Body of pancreas (tissue), 4 donors: ENCODE data around the gene NAMPT. TPM values are rescaled to one million over a fixed set of nuclear protein-coding genes. Genes with fewer than 3 reads are reported as not detected.
A peak's percentile ranks its signal among the peaks of the same experiment; 100 is the strongest.

Source experiments
- ATAC-seq: fragments of 150-250 bp; one replicate; pipeline ENCODE4 v1.9.1; 2016
- DNase-seq, 4 donors: peaks; one replicate each; pipeline ENCODE4 v3.0.0-alpha.2; 2019
- H3K27ac ChIP-seq, 4 donors: fragments of 200-600 bp; sonication (generic); 1 replicate in 3 of 4; 2 replicates in 1 of 4; pipeline versions ENCODE4 v1.5.1 to v1.6.1; 2016 to 2019; ENCODE audit warnings: mild to moderate bottlenecking in 1 of 4, mixed read lengths in 1 of 4, moderate library complexity in 1 of 4
- H3K27me3 ChIP-seq, 2 donors: fragments of 200-600 bp; sonication (generic); one replicate each; pipeline ENCODE4 v1.6.0; 2016; ENCODE audit warnings: mild to moderate bottlenecking in 1 of 2
- H3K36me3 ChIP-seq, 2 donors: fragments of 200-600 bp; sonication (generic); replicated peaks in 1 of 2; 2 replicates each; pipeline ENCODE4 v1.5.1; 2016; ENCODE audit warnings: low read depth in 2 of 2; ENCODE audit not compliant: insufficient read depth in 1 of 2
- H3K4me1 ChIP-seq: fragments of 200-600 bp; sonication (generic); one replicate; pipeline ENCODE4 v1.6.0; 2016
- H3K4me3 ChIP-seq, 2 donors: fragments of 200-600 bp; sonication (generic); 1 replicate in 1 of 2; 2 replicates in 1 of 2; pipeline ENCODE4 v1.5.1; 2016 to 2019
- H3K9me3 ChIP-seq, 3 donors: fragments of 200-600 bp; sonication (generic); 1 replicate in 2 of 3; 2 replicates in 1 of 3; pipeline ENCODE4 v1.5.1; 2016
- POLR2A ChIP-seq, 3 donors: fragments of 450-650 bp; IDR thresholded peaks; one replicate each; pipeline ENCODE4 v1.6.1; 2016; ENCODE audit warnings: antibody characterized with exemption in 3 of 3, mild to moderate bottlenecking in 2 of 3
- WGBS, 2 donors: methylation state at CpG; one replicate each; pipeline ENCODE4 v1.1.5; 2017; 5-methylcytosine and 5-hydroxymethylcytosine counted together
- intact Hi-C: fragments of 100-400 bp; cut with DNase I; formaldehyde crosslinking; loops from one replicate; pipeline ENCODE4 v1.15.1; 2023
- total RNA-seq, 2 donors: library from RNA; depleted of rRNA; stranded (reverse); fragments of >200 nt; gene quantifications; one replicate each; pipeline ENCODE4 v1.1.0, GENCODE V29; 2016
- TF ChIP-seq, protein P1 (sequence below), 7 experiments: fragments of 450-650 bp in 4 of 7; fragments of 200-600 bp in 3 of 7; sonication (generic) in 3 of 7; IDR thresholded peaks; one replicate each; pipeline ENCODE4 v1.5.1; 2016 to 2019; ENCODE audit warnings: antibody characterized with exemption in 7 of 7

NAMPT gene
- total RNA-seq, 2 donors from 2014 or later = 56.0 to 78.9 TPM

DNA sequence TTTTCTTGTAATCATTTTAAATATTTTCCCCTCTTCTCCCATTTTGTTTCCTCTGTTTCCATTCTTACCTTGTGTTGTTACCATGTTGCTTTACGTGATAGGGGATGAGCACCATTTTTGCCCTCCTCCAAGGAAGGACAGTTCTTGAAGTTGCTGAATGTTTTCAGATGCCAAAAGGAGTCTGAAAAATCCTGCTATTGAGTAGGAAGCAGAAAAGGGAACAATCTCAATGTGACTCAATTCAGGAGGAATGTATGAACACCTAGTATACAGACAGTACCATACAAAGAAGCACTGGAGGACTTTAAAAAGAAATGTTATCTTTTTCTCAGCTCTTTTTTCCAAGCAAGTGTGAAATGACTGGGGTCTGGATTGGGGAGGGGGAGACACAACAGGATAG, 5.1 kb upstream of the NAMPT start:
- intact Hi-C loops = no loop called here
- Histone ChIP-seq H3K4me3 (no peak overlapping the region), H3K4me1 (peaks cover 22% of the 10 kb centered on the region), H3K36me3 (no peaks in the 10 kb centered on the region), H3K27me3 (no peaks in the 10 kb centered on the region), H3K9me3 (no peaks in the 10 kb centered on the region), H3K27ac (peak overlapping the region in 2 of 4 donors; percentile 49 to 59)
- no peak for ATAC-seq
- 0% methylated on average over 1 of the region's 1 CpG for WGBS, 2 donors
- no peak for DNase-seq
- TF ChIP-seq POLR2A (IDR thresholded peaks at IDR 0.05) = no peak
- TF ChIP-seq, protein P1, sequence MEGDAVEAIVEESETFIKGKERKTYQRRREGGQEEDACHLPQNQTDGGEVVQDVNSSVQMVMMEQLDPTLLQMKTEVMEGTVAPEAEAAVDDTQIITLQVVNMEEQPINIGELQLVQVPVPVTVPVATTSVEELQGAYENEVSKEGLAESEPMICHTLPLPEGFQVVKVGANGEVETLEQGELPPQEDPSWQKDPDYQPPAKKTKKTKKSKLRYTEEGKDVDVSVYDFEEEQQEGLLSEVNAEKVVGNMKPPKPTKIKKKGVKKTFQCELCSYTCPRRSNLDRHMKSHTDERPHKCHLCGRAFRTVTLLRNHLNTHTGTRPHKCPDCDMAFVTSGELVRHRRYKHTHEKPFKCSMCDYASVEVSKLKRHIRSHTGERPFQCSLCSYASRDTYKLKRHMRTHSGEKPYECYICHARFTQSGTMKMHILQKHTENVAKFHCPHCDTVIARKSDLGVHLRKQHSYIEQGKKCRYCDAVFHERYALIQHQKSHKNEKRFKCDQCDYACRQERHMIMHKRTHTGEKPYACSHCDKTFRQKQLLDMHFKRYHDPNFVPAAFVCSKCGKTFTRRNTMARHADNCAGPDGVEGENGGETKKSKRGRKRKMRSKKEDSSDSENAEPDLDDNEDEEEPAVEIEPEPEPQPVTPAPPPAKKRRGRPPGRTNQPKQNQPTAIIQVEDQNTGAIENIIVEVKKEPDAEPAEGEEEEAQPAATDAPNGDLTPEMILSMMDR (IDR thresholded peaks at IDR 0.05) = no peak

DNA sequence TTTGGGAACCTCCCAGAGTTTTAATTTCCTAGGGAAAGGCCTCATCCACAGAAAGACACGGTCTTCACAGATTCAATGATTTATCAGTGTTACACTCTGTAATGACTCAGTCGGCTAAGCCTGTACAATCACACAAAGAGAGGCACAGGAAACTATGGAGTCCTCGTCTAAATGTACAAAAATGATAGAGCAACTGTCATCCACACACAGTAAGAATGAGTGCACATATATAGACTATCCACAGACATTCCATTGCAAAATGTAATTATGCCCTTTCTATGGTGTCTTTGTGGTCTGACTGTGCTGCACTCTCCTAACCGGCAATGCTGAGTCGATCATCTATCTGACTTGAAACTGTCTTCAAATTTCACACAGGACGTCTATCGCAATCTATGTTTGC, 3.5 kb upstream of the NAMPT start:
- intact Hi-C loops = no loop called here
- H3K4me1 ChIP-seq = peaks cover 22% of the 10 kb centered on the region

DNA sequence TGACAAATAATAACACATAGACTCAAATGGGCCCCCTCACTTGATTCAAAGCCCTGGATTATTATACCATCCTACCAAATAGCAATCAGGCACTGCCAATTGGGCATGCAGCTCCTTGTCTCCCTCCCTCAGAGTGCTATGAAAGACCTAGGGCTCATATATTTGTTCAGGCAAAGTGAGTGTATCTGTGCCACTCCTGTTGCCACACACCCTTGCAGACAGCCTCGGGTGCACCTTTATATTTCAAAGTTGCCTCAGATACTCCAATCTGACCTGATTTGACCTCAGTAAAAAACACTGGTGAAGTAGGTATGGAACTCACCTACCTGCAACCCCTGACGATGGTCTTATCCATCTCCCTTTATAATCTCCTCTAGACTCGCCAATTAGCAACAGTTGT, 3.0 kb upstream of the NAMPT start:
- Histone ChIP-seq H3K27ac (no peak overlapping the region), H3K36me3 (no peaks in the 10 kb centered on the region), H3K4me1 (peaks cover 22% of the 10 kb centered on the region), H3K4me3 (no peak overlapping the region), H3K27me3 (no peaks in the 10 kb centered on the region), H3K9me3 (no peaks in the 10 kb centered on the region)
- DNase-seq (no peak), ATAC-seq (no peak)
- 68 to 73% methylated on average over 3 of the region's 3 CpGs for WGBS, 2 donors
- intact Hi-C loops = no loop called here
- no peak for TF ChIP-seq POLR2A (IDR thresholded peaks at IDR 0.05)
- TF ChIP-seq, protein P1 (IDR thresholded peaks at IDR 0.05) = no peak

More for the DNA sequence above, 3.5 kb upstream of the NAMPT start:
- 85 to 87% methylated on average over 7 of the region's 7 CpGs for WGBS, 2 donors
- ATAC-seq = no peak
- DNase-seq = no peak
- H3K4me3 ChIP-seq = no peak overlapping the region
- no peaks in the 10 kb centered on the region for H3K9me3 ChIP-seq
- no peak overlapping the region for H3K27ac ChIP-seq
- H3K36me3 ChIP-seq = no peaks in the 10 kb centered on the region
- no peaks in the 10 kb centered on the region for H3K27me3 ChIP-seq
- no peak for TF ChIP-seq POLR2A (IDR thresholded peaks at IDR 0.05)
- TF ChIP-seq, protein P1 (IDR thresholded peaks at IDR 0.05) = no peak

DNA sequence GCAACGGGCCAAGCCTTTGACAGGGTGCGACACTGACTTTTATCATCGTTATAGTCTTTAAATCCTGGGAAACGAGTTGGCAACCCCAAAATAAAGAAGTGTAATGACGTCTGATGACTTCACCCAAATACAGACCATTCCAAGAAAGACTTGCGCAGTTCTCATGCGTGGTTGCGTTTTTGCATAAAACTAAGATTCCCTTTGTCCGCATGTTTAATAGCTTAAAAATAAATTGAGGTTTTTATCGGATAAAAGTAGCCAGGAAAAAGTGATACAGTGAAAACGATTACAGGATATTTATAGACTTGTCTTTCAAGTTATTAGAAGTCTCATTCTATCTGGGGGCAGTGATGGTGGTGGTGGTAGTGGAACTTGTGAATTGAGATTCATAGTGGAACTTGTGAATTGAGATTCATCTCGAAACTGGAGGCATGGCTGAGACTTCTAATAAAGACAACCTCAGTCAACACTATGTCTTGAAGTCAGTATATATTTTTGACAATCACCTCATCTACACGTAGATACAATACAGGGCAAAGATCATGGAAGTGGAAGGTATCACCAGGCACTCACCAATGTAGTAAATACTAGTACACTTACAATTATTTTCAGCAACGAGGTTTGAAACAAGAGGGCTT, 1.2 kb upstream of the NAMPT start:
- no peak for ATAC-seq
- Histone ChIP-seq H3K27ac (peak overlapping the region; percentile 89 to 97 (median 94)), H3K4me1 (peaks cover 30% of the 10 kb centered on the region), H3K27me3 (no peaks in the 10 kb centered on the region), H3K4me3 (peak overlapping the region in 1 of 2 donors; percentile 1), H3K36me3 (no peaks in the 10 kb centered on the region), H3K9me3 (no peaks in the 10 kb centered on the region)
- intact Hi-C loops = no loop called here
- TF ChIP-seq, protein P1 (IDR thresholded peaks at IDR 0.05) = no peak
- TF ChIP-seq POLR2A (IDR thresholded peaks at IDR 0.05) = no peak
- WGBS, 2 donors = 23 to 28% methylated on average over 14 of the region's 14 CpGs
- DNase-seq = no peak
